HG02588 (cell line): Measurements from ENCODE around the gene INTS11.

ENCODE experiments used
- ATAC-seq: cut with Tn5 transposase; IDR thresholded peaks from one replicate; pipeline ENCODE4 v1.9.1; 2021; ENCODE audit warnings: mild to moderate bottlenecking, moderate library complexity; ENCODE audit not compliant: unreplicated experiment

Gene INTS11

DNA sequence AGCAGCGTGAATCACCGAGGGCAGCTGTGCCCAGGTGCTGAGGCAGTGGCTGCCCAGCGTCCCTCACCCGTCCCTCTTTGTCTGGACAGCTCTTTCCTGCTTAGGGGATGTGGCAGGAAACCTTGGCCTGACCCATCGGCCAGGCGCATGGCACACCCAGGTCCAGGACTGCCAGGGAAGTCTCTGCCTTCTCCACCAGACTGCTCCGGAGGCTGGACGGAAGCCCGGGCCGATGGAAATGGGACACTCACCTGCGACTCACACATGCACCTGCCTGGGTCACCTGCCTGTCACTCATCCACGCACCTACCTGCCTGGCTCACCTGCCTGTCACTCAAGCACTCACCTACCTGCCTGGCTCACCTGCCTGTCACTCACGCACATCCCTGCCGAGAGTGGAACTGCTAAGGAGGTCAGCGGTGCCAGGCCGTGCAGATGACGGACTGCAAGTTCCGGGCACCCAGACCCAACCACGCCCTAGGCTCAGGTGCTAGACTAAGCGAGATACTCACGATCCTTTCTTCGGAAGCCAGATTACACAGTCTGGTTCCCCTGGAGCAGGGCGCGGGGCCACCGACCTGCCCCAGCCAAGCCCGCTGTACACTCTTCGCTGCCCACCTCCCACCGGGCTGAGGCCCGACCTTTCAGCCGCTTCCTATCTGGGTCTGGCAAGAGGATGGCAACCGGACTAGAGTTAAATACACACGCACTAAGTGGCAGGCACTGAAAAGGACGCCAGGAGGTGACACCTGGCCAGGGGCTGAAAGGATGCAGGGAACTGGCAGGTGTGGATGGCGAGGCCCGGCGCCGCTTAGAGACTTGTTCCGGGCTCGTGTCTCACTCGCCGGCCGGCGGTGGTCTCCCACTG, 51.9 kb downstream of the INTS11 start:
- no peak for ATAC-seq

DNA sequence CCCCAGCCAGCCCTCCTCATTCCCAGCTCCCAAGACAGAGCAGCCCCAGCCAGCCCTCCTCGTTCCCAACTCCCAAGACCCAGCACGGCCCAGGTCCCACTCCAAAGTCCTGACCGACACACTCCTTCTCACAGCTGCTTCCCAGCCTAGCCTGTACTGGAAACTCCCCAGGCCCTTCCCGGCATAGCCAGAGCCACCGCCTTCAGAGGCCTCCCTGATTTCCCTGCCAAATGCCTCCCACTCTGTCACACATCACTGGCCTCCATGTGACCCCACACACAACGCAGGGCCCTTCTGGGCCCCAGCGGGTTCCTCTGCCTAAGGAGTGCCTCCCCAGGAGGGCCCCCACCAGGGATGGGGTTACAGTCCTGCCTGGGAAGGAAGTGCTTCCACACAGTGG, 53.6 kb downstream of the INTS11 start:
- no peak for ATAC-seq

DNA sequence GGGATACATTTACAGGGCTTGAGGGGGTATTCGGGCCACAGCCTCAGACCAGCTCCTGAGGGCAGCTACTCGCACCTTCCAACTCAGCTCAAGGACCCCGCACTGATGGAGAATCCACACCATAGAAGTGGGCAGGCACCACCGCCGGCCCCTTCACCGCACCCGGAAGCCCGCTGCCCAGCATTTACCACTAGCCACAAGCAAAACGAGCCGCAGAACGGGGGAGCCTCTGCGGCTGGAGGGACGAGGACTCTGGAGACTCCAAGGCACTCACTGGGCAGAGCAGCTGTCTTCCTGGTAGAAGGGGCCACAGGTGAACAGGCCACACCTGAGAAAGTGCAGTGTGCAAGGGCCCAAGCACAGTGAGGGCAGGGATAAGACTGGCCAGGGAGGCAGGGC, 56.2 kb downstream of the INTS11 start:
- ATAC-seq, result no peak

DNA sequence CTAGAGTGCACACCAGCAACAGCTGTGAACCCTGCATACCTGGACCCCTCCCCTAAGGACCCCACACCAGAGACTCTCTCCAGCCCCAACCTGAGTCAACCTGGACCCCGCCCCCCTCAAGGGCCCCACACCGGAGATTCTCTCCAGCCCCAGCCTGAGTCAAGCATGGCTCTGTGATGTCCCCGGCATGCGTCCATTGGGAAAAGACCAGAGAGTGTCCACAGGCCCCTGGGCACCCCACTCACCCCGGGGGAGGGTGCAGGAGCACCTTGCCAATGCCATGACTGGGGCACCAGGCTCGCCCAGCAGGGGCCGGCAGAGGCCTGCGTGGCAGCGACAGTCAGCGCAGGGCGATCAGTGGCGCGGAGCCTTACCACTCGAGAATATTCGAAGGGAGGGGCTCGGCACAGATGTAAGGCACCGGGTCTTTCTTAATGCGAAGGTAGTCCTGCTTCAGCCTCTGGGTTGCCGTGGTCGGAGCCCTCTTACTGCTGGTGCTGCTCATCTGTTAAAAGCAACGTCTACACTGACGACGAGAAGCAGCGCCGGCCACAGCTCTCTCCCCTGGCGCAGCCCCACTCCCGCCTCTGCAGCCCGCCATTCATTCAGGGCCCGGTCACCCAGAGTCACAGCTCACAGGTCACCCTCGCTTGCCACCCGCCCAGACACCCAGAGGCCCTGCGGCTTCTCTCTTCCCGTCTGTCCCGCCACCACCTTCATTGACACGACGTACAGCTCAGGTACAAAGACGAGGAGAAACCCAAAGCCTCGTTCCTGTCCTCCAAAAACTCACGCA, 56.8 kb downstream of the INTS11 start:
- ATAC-seq, result no peak

DNA sequence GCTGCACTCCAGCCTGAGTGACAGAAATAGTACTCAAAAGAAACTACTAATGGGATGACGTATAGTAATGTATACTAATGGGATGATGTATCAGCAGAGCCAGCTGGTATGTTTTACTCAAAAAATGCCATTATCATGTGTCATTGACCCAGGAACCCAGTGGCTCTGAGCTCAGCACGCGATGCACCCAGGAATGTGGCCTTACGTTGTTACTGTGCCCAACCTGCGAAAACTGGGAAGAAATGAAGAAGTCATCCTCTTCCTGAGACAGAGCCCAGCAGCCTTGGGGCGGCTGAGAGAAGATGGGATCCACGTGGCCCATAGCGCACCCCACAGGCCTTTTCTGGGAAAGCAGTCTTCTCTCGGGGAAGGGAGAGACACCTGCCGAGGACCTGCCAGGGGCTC, 59.6 kb downstream of the INTS11 start:
- ATAC-seq, result no peak

DNA sequence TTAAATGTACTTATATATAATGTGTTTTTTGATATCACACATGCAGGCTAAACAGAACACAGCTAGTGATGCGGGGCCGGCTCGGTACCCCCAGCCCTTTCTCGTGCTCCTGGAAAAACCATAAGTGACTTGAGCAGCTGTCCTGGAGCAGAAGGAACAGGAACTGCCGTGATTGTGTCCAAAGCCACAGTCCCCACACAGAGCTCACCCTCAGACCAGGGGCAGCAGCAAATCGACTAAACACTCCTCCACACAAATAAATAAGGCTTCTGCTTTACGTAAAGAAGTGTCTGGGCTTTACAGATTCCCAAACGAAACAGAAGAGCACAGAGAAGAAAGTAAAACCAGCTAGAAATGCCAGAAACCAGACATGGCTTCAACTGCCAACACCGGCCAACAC, 60.4 kb downstream of the INTS11 start:
- no peak for ATAC-seq

DNA sequence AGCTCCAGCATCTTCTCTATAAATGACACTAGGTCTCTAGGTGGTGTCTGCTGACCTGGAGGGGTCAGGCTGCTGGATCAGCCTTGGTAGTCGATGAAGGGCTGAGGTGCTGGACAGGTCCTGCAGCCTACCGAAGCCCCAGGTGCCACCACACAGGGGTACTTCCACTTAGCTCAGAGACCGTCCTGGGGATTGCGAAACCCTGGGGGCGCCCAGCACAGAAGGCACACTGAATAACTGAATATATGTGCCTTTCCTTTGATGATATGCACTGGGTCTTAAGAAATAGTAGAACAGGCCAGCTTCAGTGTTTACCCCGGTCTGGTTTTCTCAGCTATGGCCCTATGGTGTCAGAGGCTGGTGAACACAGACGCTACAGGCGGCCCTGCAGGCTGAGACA, 61.7 kb downstream of the INTS11 start:
- no peak for ATAC-seq

DNA sequence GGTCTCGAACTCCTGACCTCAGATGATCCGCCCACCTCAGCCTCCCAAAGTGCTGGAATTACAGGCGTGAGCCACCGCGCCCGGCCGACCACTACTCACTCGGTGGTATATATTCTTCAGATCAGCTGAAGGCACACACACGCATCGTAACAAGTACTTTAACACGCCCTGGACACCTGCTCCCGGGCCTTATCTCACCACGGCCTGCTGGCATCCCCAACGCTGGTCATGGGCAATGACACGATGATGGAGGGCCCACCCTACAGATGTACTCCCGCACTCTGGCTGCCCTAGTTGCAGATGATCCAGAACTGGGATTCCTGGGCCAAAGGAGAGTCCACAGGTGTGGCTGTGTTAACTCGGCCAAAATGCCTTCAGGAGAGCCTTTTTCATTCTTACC, 62.4 kb downstream of the INTS11 start:
- no peak for ATAC-seq
